ENCODE results near the gene POLH.
"Not testable (repeated sequence)": the region's sequence is repeated elsewhere in the genome, so short reads cannot be mapped to it uniquely, and the experiment has no call there.

Gene POLH

GRCh38 chr6:43634702-43635303, 58.8 kb downstream of the POLH start:
- no peak for DNase-seq

- peak; percentile 88 for DNase-seq
These were observed 59.7 kb downstream of the POLH start, which contains the start of gene MAD2L1BP for GRCh38 chr6:43635387-43636307. Gene MAD2L1BP, plus strand, starts transcription at chr6:43635840. Its CDS starts 36 bp downstream, at chr6:43635876.

GRCh38 chr6:43636308-43636659, 60.3 kb downstream of the POLH start:
- DNase-seq: peak; percentile 30

- DNase-seq: no peak
These were observed 64.2 kb downstream of the POLH start for GRCh38 chr6:43639984-43640800.

GRCh38 chr6:43644940-43645612, 69.1 kb downstream of the POLH start, which contains the start of gene RSPH9:
Gene RSPH9, plus strand, starts transcription at chr6:43645036. Its CDS starts 63 bp downstream, at chr6:43645099.
- peak; percentile 77 for DNase-seq

GRCh38 chr6:43645613-43645964, 69.6 kb downstream of the POLH start:
- DNase-seq: no peak

GRCh38 chr6:43647613-43648012, 71.6 kb downstream of the POLH start:
- DNase-seq: no peak

- DNase-seq: no peak
These were observed 72.3 kb downstream of the POLH start for GRCh38 chr6:43648248-43648647.

- not testable (repeated sequence) for DNase-seq
These were observed 76.8 kb downstream of the POLH start for GRCh38 chr6:43652822-43653221.

- no peak for DNase-seq
These were observed 81.3 kb downstream of the POLH start for GRCh38 chr6:43657221-43657802.

GRCh38 chr6:43658161-43658560, 82.2 kb downstream of the POLH start:
- DNase-seq: no peak

- DNase-seq: not testable (repeated sequence)
These were observed 87.0 kb downstream of the POLH start for GRCh38 chr6:43662948-43663347.

Data from CD4-positive, alpha-beta T cell treated with Interleukin-17A for 4 hours (primary cell).